Ishikawa (cell line): ENCODE measurements around the gene RB1.

Experiments used
- CEBPB ChIP-seq: IDR thresholded peaks from 2 replicates; pipeline ENCODE4 v1.6.1; 2012
- CREB1 ChIP-seq: IDR thresholded peaks from 2 replicates; pipeline ENCODE4 v1.6.1; 2012; ENCODE audit warnings: low read depth
- EGR1 ChIP-seq: IDR thresholded peaks from 2 replicates; pipeline ENCODE4 v1.6.1; 2012
- EP300 ChIP-seq: IDR thresholded peaks from 2 replicates; pipeline ENCODE4 v1.6.1; 2012; ENCODE audit warnings: borderline replicate concordance
- MAX ChIP-seq: IDR thresholded peaks from 2 replicates; pipeline ENCODE4 v1.6.1; 2012
- REST ChIP-seq: IDR thresholded peaks from 2 replicates; pipeline ENCODE4 v1.6.1; 2012; ENCODE audit warnings: low read depth, mild to moderate bottlenecking
- TAF1 ChIP-seq: IDR thresholded peaks from 2 replicates; pipeline ENCODE4 v1.6.1; 2012; ENCODE audit warnings: low read depth, mild to moderate bottlenecking
- TEAD4 ChIP-seq: IDR thresholded peaks from 2 replicates; pipeline ENCODE4 v1.6.1; 2012
- YY1 ChIP-seq: IDR thresholded peaks from 2 replicates; pipeline ENCODE4 v1.6.1; 2012; ENCODE audit warnings: low read depth

GRCh38 chr13:48478391-48478790 is 174.8 kb downstream of the RB1 start:
- no peak for TF ChIP-seq EP300
- TF ChIP-seq CEBPB = no peak
- TF ChIP-seq MAX = no peak
- TF ChIP-seq TAF1 = no peak
- TF ChIP-seq YY1 = no peak
- no peak for TF ChIP-seq REST
- no peak for TF ChIP-seq EGR1
- TF ChIP-seq TEAD4 = no peak
- no peak for TF ChIP-seq CREB1
